Ectodermal cell (in vitro differentiated cells): ENCODE data around the gene CPN1.
"Not testable (repeated sequence)": the region's sequence is repeated elsewhere in the genome, so short reads cannot be mapped to it uniquely, and the experiment has no call there.

ENCODE experiments used
- H3K27ac ChIP-seq: 2 replicates; pipeline ENCODE4 v1.7.0; 2013; ENCODE audit warnings: mild to moderate bottlenecking, low read depth, low read length; ENCODE audit not compliant: insufficient read depth, poor library complexity, severe bottlenecking
- H3K27me3 ChIP-seq: 2 replicates; pipeline ENCODE4 v1.7.0; 2013; ENCODE audit warnings: mild to moderate bottlenecking, low read length; ENCODE audit not compliant: insufficient read depth, control insufficient read depth, poor library complexity, severe bottlenecking
- H3K36me3 ChIP-seq: one replicate; pipeline ENCODE4 v1.7.0; 2013; ENCODE audit warnings: low read length; ENCODE audit not compliant: control insufficient read depth, insufficient read depth
- H3K4me1 ChIP-seq: one replicate; pipeline ENCODE4 v1.7.0; 2013; ENCODE audit warnings: low read length; ENCODE audit not compliant: control insufficient read depth, insufficient read depth
- H3K4me3 ChIP-seq: 2 replicates; pipeline ENCODE4 v1.7.0; 2013; ENCODE audit warnings: low read depth, low read length, control low read depth; ENCODE audit not compliant: insufficient read depth
- H3K9me3 ChIP-seq: 2 replicates; pipeline ENCODE4 v1.7.0; 2013; ENCODE audit warnings: mild to moderate bottlenecking, low read length, moderate library complexity; ENCODE audit not compliant: control insufficient read depth
- WGBS, 2 experiments: methylation state at CpG; one replicate each; pipeline ENCODE4 v1.1.7; 2013; ENCODE audit warnings: missing lambda C conversion rate in 2 of 2; 5-methylcytosine and 5-hydroxymethylcytosine counted together

CPN1 gene

DNA sequence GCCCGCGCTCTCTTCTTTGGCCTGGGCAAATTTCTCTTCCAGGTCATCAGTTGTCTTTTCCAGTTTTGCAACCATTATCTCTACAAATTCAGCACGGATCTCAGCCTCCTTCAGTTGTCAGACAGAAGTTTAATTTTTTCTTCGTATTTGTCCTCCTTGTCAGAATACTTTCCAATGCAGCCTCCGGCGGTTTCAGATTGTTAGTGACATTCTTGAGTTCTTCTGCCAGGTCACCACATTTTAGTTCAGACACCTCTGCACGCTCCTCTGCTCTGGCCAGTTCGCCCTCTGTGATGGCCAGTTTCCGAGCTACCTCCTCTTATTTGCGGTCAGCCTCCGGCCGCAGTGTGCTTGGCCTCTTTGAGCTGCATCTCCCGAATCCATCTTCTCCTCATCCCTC is 32.8 kb upstream of the CPN1 start:
- no peaks in the 10 kb centered on the region for H3K4me1 ChIP-seq
- WGBS, 2 experiments: 93 to 94% methylated on average over 13 of the region's 13 CpGs
- no peak overlapping the region for H3K27ac ChIP-seq
- H3K27me3 ChIP-seq: no peaks in the 10 kb centered on the region
- no peak overlapping the region for H3K4me3 ChIP-seq
- H3K36me3 ChIP-seq: no peaks in the 10 kb centered on the region
- H3K9me3 ChIP-seq: no peaks in the 10 kb centered on the region

GRCh38 chr10:100109670-100110069 is 28.0 kb upstream of the CPN1 start:
- H3K4me1 ChIP-seq: no peaks in the 10 kb centered on the region
- WGBS, 2 experiments: 66 to 70% methylated on average over 3 of the region's 3 CpGs
- H3K4me3 ChIP-seq: no peak overlapping the region
- no peaks in the 10 kb centered on the region for H3K36me3 ChIP-seq
- H3K27me3 ChIP-seq: no peaks in the 10 kb centered on the region
- no peak overlapping the region for H3K27ac ChIP-seq
- no peaks in the 10 kb centered on the region for H3K9me3 ChIP-seq

- no peak overlapping the region for H3K27ac ChIP-seq
- no peaks in the 10 kb centered on the region for H3K27me3 ChIP-seq
- H3K9me3 ChIP-seq: no peaks in the 10 kb centered on the region
- 95 to 96% methylated on average over 10 to 11 of the region's 11 CpGs for WGBS, 2 experiments
- H3K4me1 ChIP-seq: no peaks in the 10 kb centered on the region
- H3K4me3 ChIP-seq: no peak overlapping the region
- no peaks in the 10 kb centered on the region for H3K36me3 ChIP-seq
Measured at GRCh38 chr10:100106865-100107264, 25.2 kb upstream of the CPN1 start.

- H3K27me3 ChIP-seq: no peaks in the 10 kb centered on the region
- H3K4me3 ChIP-seq: no peak overlapping the region
- no peaks in the 10 kb centered on the region for H3K36me3 ChIP-seq
- WGBS, 2 experiments: 92 to 93% methylated on average over 5 of the region's 5 CpGs
- no peaks in the 10 kb centered on the region for H3K9me3 ChIP-seq
- H3K27ac ChIP-seq: no peak overlapping the region
- H3K4me1 ChIP-seq: no peaks in the 10 kb centered on the region
Measured at GRCh38 chr10:100104300-100104699, 22.6 kb upstream of the CPN1 start.

DNA sequence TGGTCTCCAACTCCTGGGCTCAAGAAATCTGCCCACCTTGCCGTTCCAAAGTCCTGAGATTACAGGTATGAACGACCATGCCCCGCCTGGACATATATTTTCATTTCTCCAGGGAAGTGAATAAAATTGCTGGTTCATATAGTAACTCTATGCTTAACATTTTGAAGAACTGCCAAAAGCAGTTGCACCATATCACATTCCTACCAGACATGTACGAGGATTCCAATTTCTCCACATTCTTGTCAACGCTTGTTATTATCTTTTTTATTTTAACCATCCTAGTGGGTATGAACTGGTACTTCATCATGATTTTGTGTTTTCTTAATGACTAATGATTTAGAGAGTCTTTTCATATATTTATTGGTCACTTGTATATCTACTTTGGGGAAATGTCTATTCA is 21.9 kb upstream of the CPN1 start:
- Histone ChIP-seq H3K36me3 (no peaks in the 10 kb centered on the region), H3K4me1 (no peaks in the 10 kb centered on the region), H3K27ac (no peak overlapping the region), H3K27me3 (no peaks in the 10 kb centered on the region), H3K4me3 (no peak overlapping the region), H3K9me3 (no peaks in the 10 kb centered on the region)
- 89 to 97% methylated on average over 4 of the region's 5 CpGs for WGBS, 2 experiments

- Histone ChIP-seq H3K27ac (no peak overlapping the region), H3K27me3 (no peaks in the 10 kb centered on the region), H3K4me1 (no peaks in the 10 kb centered on the region), H3K9me3 (no peaks in the 10 kb centered on the region), H3K4me3 (no peak overlapping the region), H3K36me3 (no peaks in the 10 kb centered on the region)
- WGBS, 2 experiments: 83 to 84% methylated on average over 6 of the region's 6 CpGs
Measured at GRCh38 chr10:100101192-100102076, 19.8 kb upstream of the CPN1 start.

- H3K4me3 ChIP-seq: no peak overlapping the region
- H3K36me3 ChIP-seq: no peaks in the 10 kb centered on the region
- H3K9me3 ChIP-seq: no peaks in the 10 kb centered on the region
- H3K27ac ChIP-seq: no peak overlapping the region
- WGBS, 2 experiments: 66 to 73% methylated on average over 6 of the region's 6 CpGs
- H3K27me3 ChIP-seq: no peaks in the 10 kb centered on the region
- H3K4me1 ChIP-seq: no peaks in the 10 kb centered on the region
Measured at GRCh38 chr10:100100651-100101184, 19.0 kb upstream of the CPN1 start.

DNA sequence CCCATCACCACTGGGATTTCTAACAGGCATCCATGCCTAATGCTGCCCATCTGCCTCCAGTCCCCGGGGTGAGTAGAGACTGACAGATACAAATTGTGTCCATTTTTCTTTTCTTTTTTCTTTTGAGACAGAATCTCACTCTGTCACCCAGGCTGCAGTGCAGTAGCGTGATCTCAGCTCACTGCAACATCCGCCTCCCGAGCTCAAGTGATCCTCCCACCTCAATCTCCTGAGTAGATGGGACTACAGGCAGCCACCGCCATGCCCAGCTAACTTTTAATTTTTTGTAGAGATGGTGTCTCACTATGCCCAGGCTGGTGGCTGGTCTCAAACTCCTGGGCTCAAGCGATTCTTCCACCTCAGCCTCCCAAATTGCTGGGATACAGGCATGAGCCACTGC is 7.6 kb upstream of the CPN1 start:
- no peaks in the 10 kb centered on the region for H3K27me3 ChIP-seq
- 92 to 94% methylated on average over 6 of the region's 6 CpGs for WGBS, 2 experiments
- H3K9me3 ChIP-seq: no peaks in the 10 kb centered on the region

DNA sequence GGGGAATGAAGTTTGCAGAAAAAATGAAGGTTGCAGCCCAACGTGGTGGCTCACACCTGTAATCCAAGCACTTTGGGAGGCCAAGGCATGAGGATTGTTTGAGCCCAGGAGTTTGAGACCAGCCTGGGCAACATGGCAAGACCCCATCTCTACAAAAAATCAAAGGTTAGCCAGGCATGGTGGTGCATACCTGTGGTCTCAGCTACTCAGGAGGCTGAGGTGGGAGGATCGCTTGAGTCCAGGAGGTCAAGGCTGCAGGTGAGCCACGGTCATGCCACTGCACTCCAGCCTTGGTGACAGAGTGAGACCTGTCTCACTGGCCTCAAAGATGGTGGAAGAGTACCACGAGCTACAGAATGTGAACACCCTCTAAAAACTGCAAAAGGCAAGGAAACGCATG is 5.0 kb upstream of the CPN1 start:
- H3K27ac ChIP-seq, H3K4me1 ChIP-seq, H3K4me3 ChIP-seq, H3K36me3 ChIP-seq, H3K27me3 ChIP-seq, H3K9me3 ChIP-seq: not testable (repeated sequence)
- WGBS, 2 experiments: 88 to 91% methylated on average over 5 of the region's 5 CpGs

More for the DNA sequence above, 7.6 kb upstream of the CPN1 start:
- Histone ChIP-seq H3K36me3 (no peaks in the 10 kb centered on the region), H3K27ac (no peak overlapping the region), H3K4me3 (no peak overlapping the region), H3K4me1 (no peaks in the 10 kb centered on the region)

GRCh38 chr10:100085596-100085995 is 3.9 kb upstream of the CPN1 start:
- Histone ChIP-seq H3K4me3 (no peak overlapping the region), H3K27me3 (no peaks in the 10 kb centered on the region), H3K4me1 (no peaks in the 10 kb centered on the region), H3K27ac (no peak overlapping the region), H3K9me3 (no peaks in the 10 kb centered on the region), H3K36me3 (no peaks in the 10 kb centered on the region)
- WGBS, 2 experiments: 76 to 82% methylated on average over 2 of the region's 2 CpGs
